GM21526 (cell line): ENCODE results near the gene PLXNA4.

Source experiments
- ATAC-seq: cut with Tn5 transposase; IDR thresholded peaks from one replicate; pipeline ENCODE4 v1.9.1; 2021; ENCODE audit warnings: moderate library complexity; ENCODE audit not compliant: unreplicated experiment, low FRiP score

The PLXNA4 gene

GRCh38 chr7:132345030-132345429 is 231.2 kb downstream of the PLXNA4 start:
- ATAC-seq = no peak

- no peak for ATAC-seq
Observed at GRCh38 chr7:132343199-132343598, 233.1 kb downstream of the PLXNA4 start.

- no peak for ATAC-seq
Observed at GRCh38 chr7:132337450-132338080, 238.7 kb downstream of the PLXNA4 start.

- ATAC-seq = no peak
Observed at GRCh38 chr7:132336797-132337196, 239.5 kb downstream of the PLXNA4 start.

GRCh38 chr7:132333301-132333700 is 243.0 kb downstream of the PLXNA4 start:
- no peak for ATAC-seq

- ATAC-seq = no peak
Observed at GRCh38 chr7:132328760-132329159, 247.5 kb downstream of the PLXNA4 start.

GRCh38 chr7:132328047-132328620 is 248.1 kb downstream of the PLXNA4 start:
- no peak for ATAC-seq

GRCh38 chr7:132326878-132327589 is 249.2 kb downstream of the PLXNA4 start:
- no peak for ATAC-seq

GRCh38 chr7:132322970-132323369 is 253.3 kb downstream of the PLXNA4 start:
- no peak for ATAC-seq

GRCh38 chr7:132321387-132321786 is 254.9 kb downstream of the PLXNA4 start:
- ATAC-seq = no peak

GRCh38 chr7:132319481-132319880 is 256.8 kb downstream of the PLXNA4 start:
- no peak for ATAC-seq

- peak; percentile 77 for ATAC-seq
Observed at GRCh38 chr7:132318352-132319318, 257.6 kb downstream of the PLXNA4 start.

GRCh38 chr7:132317701-132318351 is 258.4 kb downstream of the PLXNA4 start:
- ATAC-seq = no peak

- no peak for ATAC-seq
Observed at GRCh38 chr7:132312531-132313055, 263.7 kb downstream of the PLXNA4 start.

- no peak for ATAC-seq
Observed at GRCh38 chr7:132311733-132312132, 264.5 kb downstream of the PLXNA4 start.

GRCh38 chr7:132309102-132309805 is 267.0 kb downstream of the PLXNA4 start:
- ATAC-seq = no peak

GRCh38 chr7:132307465-132307864 is 268.8 kb downstream of the PLXNA4 start:
- ATAC-seq = no peak

- ATAC-seq = no peak
Observed at GRCh38 chr7:132300599-132301277, 275.5 kb downstream of the PLXNA4 start.

GRCh38 chr7:132298790-132299189 is 277.5 kb downstream of the PLXNA4 start:
- no peak for ATAC-seq
